SK-N-SH treated with all-trans-retinoic acid at 6 μM for 48 hours (cell line): ENCODE data around the gene SNAPC2.

Source experiments
- ATAC-seq: fragments of 200-7000 bp; cut with Tn5 transposase; 3 replicates; pipeline ENCODE4 v1.9.1; 2020; ENCODE audit warnings: mild to moderate bottlenecking, moderate library complexity
- ARNTL ChIP-seq: fragments of 450-650 bp; formaldehyde crosslinking; IDR thresholded peaks from 2 replicates; pipeline ENCODE4 v1.5.0; 2020; ENCODE audit warnings: low read depth, mild to moderate bottlenecking, moderate library complexity, borderline replicate concordance
- BACH2 ChIP-seq: fragments of 250-450 bp; sonication (Bioruptor Pico); IDR thresholded peaks from 2 replicates; pipeline ENCODE4 v1.9.0; 2021; ENCODE audit warnings: mild to moderate bottlenecking, borderline replicate concordance
- CSDC2 ChIP-seq: fragments of 250-450 bp; sonication (Bioruptor Pico); IDR thresholded peaks from 2 replicates; pipeline ENCODE4 v1.5.0; 2020; ENCODE audit warnings: mild to moderate bottlenecking, moderate library complexity
- ESRRG ChIP-seq: fragments of 250-450 bp; sonication (Bioruptor Pico); IDR thresholded peaks from 2 replicates; pipeline ENCODE4 v1.6.1; 2021; ENCODE audit warnings: mild to moderate bottlenecking
- GLIS3 ChIP-seq: fragments of 250-450 bp; sonication (Bioruptor Pico); IDR thresholded peaks from 2 replicates; pipeline ENCODE4 v1.5.0; 2020; ENCODE audit warnings: mild to moderate bottlenecking, moderate library complexity
- ISL1 ChIP-seq: fragments of 250-450 bp; sonication (Bioruptor Pico); IDR thresholded peaks from 2 replicates; pipeline ENCODE4 v2.1.2; 2022; ENCODE audit warnings: mild to moderate bottlenecking, moderate library complexity
- OSR1 ChIP-seq: fragments of 250-450 bp; sonication (Bioruptor Pico); IDR thresholded peaks from 2 replicates; pipeline ENCODE4 v1.8.0; 2022; ENCODE audit warnings: moderate library complexity, mild to moderate bottlenecking, inconsistent platforms
- PPARA ChIP-seq: fragments of 250-450 bp; sonication (Bioruptor Pico); IDR thresholded peaks from 2 replicates; pipeline ENCODE4 v1.5.0; 2020; ENCODE audit warnings: mild to moderate bottlenecking, borderline replicate concordance
- RARB ChIP-seq: fragments of 250-450 bp; sonication (Bioruptor Pico); IDR thresholded peaks from 2 replicates; pipeline ENCODE4 v1.8.0; 2021; ENCODE audit warnings: mild to moderate bottlenecking, moderate library complexity
- TCF4 ChIP-seq: fragments of 250-450 bp; sonication (Bioruptor Pico); IDR thresholded peaks from 2 replicates; pipeline ENCODE4 v1.8.0; 2021; ENCODE audit warnings: mild to moderate bottlenecking, moderate library complexity, borderline replicate concordance
- TOX ChIP-seq: fragments of 250-450 bp; sonication (Bioruptor Pico); IDR thresholded peaks from 2 replicates; pipeline ENCODE4 v1.8.0; 2021; ENCODE audit warnings: mild to moderate bottlenecking, moderate library complexity, borderline replicate concordance
- ZC3H10 ChIP-seq: fragments of 250-450 bp; sonication (Bioruptor Pico); IDR thresholded peaks from 2 replicates; pipeline ENCODE4 v1.5.1; 2021; ENCODE audit warnings: mild to moderate bottlenecking, moderate library complexity
- ZFP3 ChIP-seq: fragments of 250-450 bp; sonication (Bioruptor Pico); IDR thresholded peaks from 2 replicates; pipeline ENCODE4 v1.5.0; 2020; ENCODE audit warnings: mild to moderate bottlenecking, moderate library complexity
- ZNF565 ChIP-seq: fragments of 450-650 bp; formaldehyde crosslinking; conservative IDR thresholded peaks from 2 replicates; pipeline ENCODE4 v1.5.0; 2020; ENCODE audit warnings: low read depth, mild to moderate bottlenecking, moderate library complexity
- ZNF70 ChIP-seq: fragments of 450-650 bp; formaldehyde crosslinking; IDR thresholded peaks from 2 replicates; pipeline ENCODE4 v1.5.0; 2020; ENCODE audit warnings: mild to moderate bottlenecking, moderate library complexity
- ZNF8 ChIP-seq: fragments of 450-650 bp; formaldehyde crosslinking; IDR thresholded peaks from 2 replicates; pipeline ENCODE4 v1.5.0; 2020; ENCODE audit warnings: mild to moderate bottlenecking, moderate library complexity
- TF ChIP-seq, protein P1 (sequence below): fragments of 250-450 bp; sonication (Bioruptor Pico); IDR thresholded peaks from 2 replicates; pipeline ENCODE4 v1.5.0; 2020; ENCODE audit warnings: mild to moderate bottlenecking, moderate library complexity
- TF ChIP-seq, protein P2 (sequence below): fragments of 250-450 bp; sonication (Bioruptor Pico); IDR thresholded peaks from 2 replicates; pipeline ENCODE4 v1.5.1; 2021; ENCODE audit warnings: mild to moderate bottlenecking, moderate library complexity
- TF ChIP-seq, protein P3 (sequence below): fragments of 250-450 bp; sonication (Bioruptor Pico); IDR thresholded peaks from 2 replicates; pipeline ENCODE4 v1.8.0; 2021; ENCODE audit warnings: low read depth, mild to moderate bottlenecking, moderate library complexity, borderline replicate concordance
- TF ChIP-seq, protein P4 (sequence below): fragments of 250-450 bp; sonication (Bioruptor Pico); IDR thresholded peaks from 2 replicates; pipeline ENCODE4 v1.8.0; 2020; ENCODE audit warnings: mild to moderate bottlenecking, moderate library complexity, borderline replicate concordance

The SNAPC2 gene

DNA sequence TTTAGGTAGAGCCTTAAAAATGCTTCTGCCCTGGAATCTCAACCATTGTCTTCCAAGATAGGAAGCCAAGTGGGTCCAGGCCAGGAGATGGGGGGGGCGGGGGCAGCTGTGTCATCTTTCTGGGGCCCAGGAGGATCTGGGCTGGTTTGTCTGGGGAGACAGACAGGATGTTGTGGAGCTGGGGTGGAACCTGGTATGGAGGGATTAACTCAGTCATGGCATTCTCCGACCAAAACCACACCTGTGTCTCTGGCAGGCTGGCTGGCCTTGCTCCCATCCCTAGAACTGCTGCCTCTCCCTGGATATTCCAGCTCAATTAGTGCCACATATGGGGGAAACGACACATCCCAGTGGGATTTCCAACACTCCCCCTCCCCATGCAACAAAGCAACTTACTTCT, 19.2 kb upstream of the SNAPC2 start (continued):
- TF ChIP-seq, protein P1, sequence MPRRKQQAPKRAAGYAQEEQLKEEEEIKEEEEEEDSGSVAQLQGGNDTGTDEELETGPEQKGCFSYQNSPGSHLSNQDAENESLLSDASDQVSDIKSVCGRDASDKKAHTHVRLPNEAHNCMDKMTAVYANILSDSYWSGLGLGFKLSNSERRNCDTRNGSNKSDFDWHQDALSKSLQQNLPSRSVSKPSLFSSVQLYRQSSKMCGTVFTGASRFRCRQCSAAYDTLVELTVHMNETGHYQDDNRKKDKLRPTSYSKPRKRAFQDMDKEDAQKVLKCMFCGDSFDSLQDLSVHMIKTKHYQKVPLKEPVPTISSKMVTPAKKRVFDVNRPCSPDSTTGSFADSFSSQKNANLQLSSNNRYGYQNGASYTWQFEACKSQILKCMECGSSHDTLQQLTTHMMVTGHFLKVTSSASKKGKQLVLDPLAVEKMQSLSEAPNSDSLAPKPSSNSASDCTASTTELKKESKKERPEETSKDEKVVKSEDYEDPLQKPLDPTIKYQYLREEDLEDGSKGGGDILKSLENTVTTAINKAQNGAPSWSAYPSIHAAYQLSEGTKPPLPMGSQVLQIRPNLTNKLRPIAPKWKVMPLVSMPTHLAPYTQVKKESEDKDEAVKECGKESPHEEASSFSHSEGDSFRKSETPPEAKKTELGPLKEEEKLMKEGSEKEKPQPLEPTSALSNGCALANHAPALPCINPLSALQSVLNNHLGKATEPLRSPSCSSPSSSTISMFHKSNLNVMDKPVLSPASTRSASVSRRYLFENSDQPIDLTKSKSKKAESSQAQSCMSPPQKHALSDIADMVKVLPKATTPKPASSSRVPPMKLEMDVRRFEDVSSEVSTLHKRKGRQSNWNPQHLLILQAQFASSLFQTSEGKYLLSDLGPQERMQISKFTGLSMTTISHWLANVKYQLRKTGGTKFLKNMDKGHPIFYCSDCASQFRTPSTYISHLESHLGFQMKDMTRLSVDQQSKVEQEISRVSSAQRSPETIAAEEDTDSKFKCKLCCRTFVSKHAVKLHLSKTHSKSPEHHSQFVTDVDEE (CRISPR knock-in tag) = no peak
- TF ChIP-seq ZC3H10 (CRISPR knock-in tag) = no peak

DNA sequence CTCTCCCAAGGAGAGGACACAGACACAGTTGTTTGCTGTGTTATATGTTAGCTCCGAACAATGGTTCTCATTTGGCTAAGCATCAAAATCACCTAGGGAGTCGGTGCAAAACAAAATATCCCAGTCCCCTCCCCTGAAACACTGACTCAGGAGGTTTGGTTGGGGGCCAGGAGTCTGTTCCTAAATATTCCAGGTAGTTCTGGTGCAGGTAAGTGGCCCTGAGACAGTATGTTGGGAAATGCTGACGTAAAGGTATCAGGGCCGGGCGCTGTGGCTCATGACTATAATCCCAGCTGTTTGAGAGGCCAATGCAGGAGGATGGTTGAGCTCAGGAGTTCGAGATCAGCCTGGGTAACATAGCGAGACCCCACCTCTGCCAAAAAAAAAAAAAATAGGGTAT, 18.8 kb upstream of the SNAPC2 start:
- TF ChIP-seq ARNTL (CRISPR knock-in tag) (no peak), ZNF565 (no peak), OSR1 (CRISPR knock-in tag) (no peak), ZFP3 (CRISPR knock-in tag) (no peak)
- TF ChIP-seq, protein P2, sequence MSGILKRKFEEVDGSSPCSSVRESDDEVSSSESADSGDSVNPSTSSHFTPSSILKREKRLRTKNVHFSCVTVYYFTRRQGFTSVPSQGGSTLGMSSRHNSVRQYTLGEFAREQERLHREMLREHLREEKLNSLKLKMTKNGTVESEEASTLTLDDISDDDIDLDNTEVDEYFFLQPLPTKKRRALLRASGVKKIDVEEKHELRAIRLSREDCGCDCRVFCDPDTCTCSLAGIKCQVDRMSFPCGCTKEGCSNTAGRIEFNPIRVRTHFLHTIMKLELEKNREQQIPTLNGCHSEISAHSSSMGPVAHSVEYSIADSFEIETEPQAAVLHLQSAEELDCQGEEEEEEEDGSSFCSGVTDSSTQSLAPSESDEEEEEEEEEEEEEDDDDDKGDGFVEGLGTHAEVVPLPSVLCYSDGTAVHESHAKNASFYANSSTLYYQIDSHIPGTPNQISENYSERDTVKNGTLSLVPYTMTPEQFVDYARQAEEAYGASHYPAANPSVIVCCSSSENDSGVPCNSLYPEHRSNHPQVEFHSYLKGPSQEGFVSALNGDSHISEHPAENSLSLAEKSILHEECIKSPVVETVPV (CRISPR knock-in tag) = no peak
- TF ChIP-seq, all 23 proteins: peak for 0
- no peak for ATAC-seq

DNA sequence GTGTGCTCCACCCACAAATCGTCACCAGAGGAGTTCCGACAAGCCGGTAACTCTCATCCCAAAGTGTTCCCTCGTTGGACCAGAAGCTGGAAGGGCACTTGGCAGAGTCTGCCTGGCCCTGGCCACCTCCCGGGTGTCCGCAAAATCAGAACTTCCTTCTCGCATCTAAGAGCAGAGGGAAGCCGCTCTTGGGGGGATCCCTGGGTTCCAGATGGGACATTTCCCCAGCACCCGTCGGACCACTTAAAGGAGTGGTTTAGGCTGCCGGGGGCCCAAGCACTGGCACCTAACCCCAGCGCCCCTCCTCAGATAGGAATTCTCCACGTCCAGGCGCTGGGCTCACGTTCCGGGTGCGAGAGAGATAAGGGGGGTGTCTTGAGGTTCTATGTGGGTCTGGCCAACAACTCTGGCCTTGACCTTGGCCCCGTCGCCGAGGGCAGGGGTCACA, 17.3 kb upstream of the SNAPC2 start:
- ATAC-seq = no peak
- TF ChIP-seq ZNF565 (no peak), BACH2 (no peak), GLIS3 (CRISPR knock-in tag) (no peak), ARNTL (CRISPR knock-in tag) (no peak), TOX (CRISPR knock-in tag) (no peak), ISL1 (no peak), PPARA (no peak), ZNF8 (CRISPR knock-in tag) (no peak), OSR1 (CRISPR knock-in tag) (no peak), CSDC2 (CRISPR knock-in tag) (no peak), RARB (CRISPR knock-in tag) (no peak), ESRRG (no peak), TCF4 (CRISPR knock-in tag) (no peak), ZNF70 (no peak)
- TF ChIP-seq, protein P1 (CRISPR knock-in tag) = no peak
- TF ChIP-seq, protein P2 (CRISPR knock-in tag) = no peak
- TF ChIP-seq, protein P3, sequence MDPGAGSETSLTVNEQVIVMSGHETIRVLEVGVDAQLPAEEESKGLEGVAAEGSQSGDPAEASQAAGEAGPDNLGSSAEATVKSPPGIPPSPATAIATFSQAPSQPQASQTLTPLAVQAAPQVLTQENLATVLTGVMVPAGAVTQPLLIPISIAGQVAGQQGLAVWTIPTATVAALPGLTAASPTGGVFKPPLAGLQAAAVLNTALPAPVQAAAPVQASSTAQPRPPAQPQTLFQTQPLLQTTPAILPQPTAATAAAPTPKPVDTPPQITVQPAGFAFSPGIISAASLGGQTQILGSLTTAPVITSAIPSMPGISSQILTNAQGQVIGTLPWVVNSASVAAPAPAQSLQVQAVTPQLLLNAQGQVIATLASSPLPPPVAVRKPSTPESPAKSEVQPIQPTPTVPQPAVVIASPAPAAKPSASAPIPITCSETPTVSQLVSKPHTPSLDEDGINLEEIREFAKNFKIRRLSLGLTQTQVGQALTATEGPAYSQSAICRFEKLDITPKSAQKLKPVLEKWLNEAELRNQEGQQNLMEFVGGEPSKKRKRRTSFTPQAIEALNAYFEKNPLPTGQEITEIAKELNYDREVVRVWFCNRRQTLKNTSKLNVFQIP = no peak
- TF ChIP-seq, protein P4, sequence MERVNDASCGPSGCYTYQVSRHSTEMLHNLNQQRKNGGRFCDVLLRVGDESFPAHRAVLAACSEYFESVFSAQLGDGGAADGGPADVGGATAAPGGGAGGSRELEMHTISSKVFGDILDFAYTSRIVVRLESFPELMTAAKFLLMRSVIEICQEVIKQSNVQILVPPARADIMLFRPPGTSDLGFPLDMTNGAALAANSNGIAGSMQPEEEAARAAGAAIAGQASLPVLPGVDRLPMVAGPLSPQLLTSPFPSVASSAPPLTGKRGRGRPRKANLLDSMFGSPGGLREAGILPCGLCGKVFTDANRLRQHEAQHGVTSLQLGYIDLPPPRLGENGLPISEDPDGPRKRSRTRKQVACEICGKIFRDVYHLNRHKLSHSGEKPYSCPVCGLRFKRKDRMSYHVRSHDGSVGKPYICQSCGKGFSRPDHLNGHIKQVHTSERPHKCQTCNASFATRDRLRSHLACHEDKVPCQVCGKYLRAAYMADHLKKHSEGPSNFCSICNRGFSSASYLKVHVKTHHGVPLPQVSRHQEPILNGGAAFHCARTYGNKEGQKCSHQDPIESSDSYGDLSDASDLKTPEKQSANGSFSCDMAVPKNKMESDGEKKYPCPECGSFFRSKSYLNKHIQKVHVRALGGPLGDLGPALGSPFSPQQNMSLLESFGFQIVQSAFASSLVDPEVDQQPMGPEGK = no peak
